ENCODE results near the gene IL9R.

DNA sequence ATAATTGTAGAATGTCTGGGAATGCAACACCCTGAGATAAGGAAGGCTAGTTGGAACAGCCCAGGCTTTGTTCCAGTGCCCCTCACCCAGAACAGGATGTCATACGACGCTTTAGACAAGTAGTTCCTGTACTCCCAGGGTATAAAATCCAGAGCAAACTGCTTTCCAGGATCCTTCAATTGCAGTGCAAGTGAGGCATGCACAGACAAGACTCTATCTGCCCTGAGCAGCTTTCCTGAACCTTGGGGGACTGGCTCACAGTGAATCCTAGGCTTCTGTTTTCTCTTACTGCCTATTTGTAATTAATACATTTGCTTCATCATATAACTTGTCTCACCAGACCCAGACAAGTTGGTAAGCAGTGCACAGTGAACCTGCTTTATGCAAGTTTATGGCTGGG lies 48.4 kb upstream of the IL9R start:
- TF ChIP-seq, protein P1, sequence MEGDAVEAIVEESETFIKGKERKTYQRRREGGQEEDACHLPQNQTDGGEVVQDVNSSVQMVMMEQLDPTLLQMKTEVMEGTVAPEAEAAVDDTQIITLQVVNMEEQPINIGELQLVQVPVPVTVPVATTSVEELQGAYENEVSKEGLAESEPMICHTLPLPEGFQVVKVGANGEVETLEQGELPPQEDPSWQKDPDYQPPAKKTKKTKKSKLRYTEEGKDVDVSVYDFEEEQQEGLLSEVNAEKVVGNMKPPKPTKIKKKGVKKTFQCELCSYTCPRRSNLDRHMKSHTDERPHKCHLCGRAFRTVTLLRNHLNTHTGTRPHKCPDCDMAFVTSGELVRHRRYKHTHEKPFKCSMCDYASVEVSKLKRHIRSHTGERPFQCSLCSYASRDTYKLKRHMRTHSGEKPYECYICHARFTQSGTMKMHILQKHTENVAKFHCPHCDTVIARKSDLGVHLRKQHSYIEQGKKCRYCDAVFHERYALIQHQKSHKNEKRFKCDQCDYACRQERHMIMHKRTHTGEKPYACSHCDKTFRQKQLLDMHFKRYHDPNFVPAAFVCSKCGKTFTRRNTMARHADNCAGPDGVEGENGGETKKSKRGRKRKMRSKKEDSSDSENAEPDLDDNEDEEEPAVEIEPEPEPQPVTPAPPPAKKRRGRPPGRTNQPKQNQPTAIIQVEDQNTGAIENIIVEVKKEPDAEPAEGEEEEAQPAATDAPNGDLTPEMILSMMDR (IDR thresholded peaks at IDR 0.05), result no peak
- no peak for TF ChIP-seq EZH2 (IDR thresholded peaks at IDR 0.05; ENCODE audit: borderline replicate concordance, insufficient read depth, low read depth, low read length, poor library complexity, severe bottlenecking)

Measured in B cell (primary cell).